Astrocyte (in vitro differentiated cells and primary cell): ENCODE data around the gene ACACB. TPM values are rescaled to one million over a fixed set of nuclear protein-coding genes. Genes with fewer than 3 reads are reported as not detected.

Source experiments
- DNase-seq: peaks from one replicate; pipeline ENCODE4 v3.0.0-alpha.2; 2010; ENCODE audit warnings: low read depth
- FAIRE-seq: peaks from 2 replicates; lab custom pipeline; 2011; peaks lifted over from hg19 to GRCh38; lab: Jason Lieb, UNC
- H2AFZ ChIP-seq: 2 replicates; pipeline ENCODE4 v1.6.0; 2012; ENCODE audit warnings: low read depth, low read length, inconsistent platforms
- H3K27ac ChIP-seq: 2 replicates; pipeline ENCODE4 v1.5.1; 2011; ENCODE audit warnings: low read depth, low read length, inconsistent platforms
- H3K27me3 ChIP-seq: 2 replicates; pipeline ENCODE4 v1.6.0; 2011; ENCODE audit warnings: low read length, inconsistent platforms; ENCODE audit not compliant: insufficient read depth
- H3K36me3 ChIP-seq: 2 replicates; pipeline ENCODE4 v1.5.1; 2011; ENCODE audit warnings: low read length, inconsistent platforms; ENCODE audit not compliant: insufficient read depth
- H3K4me1 ChIP-seq: 2 replicates; pipeline ENCODE4 v1.5.1; 2011; ENCODE audit warnings: low read length, inconsistent platforms; ENCODE audit not compliant: insufficient read depth
- H3K4me2 ChIP-seq: 2 replicates; pipeline ENCODE4 v1.6.0; 2012; ENCODE audit warnings: low read length, inconsistent platforms
- H3K4me3 ChIP-seq: 2 replicates; pipeline ENCODE4 v1.5.1; 2011; ENCODE audit warnings: low read depth, mild to moderate bottlenecking, low read length, inconsistent platforms; ENCODE audit not compliant: insufficient read depth
- H3K79me2 ChIP-seq: 2 replicates; pipeline ENCODE4 v1.6.0; 2012; ENCODE audit warnings: mild to moderate bottlenecking, low read length, inconsistent platforms; ENCODE audit not compliant: insufficient read depth
- H3K9ac ChIP-seq: 2 replicates; pipeline ENCODE4 v1.6.0; 2012; ENCODE audit warnings: mild to moderate bottlenecking, low read length, inconsistent platforms
- H3K9me3 ChIP-seq: 2 replicates; pipeline ENCODE4 v1.5.1; 2012; ENCODE audit warnings: low read depth, mild to moderate bottlenecking, low read length, inconsistent platforms; ENCODE audit not compliant: insufficient read depth
- H4K20me1 ChIP-seq: 2 replicates; pipeline ENCODE4 v1.6.0; 2012; ENCODE audit warnings: low read length, inconsistent platforms; ENCODE audit not compliant: insufficient read depth
- H3K27ac Mint-ChIP-seq: one replicate; pipeline ENCODE4 v1.8.0; 2021; ENCODE audit warnings: mild to moderate bottlenecking, mixed read lengths; ENCODE audit not compliant: unreplicated experiment
- H3K27me3 Mint-ChIP-seq: one replicate; pipeline ENCODE4 v1.8.0; 2021; ENCODE audit warnings: low read depth, mixed read lengths; ENCODE audit not compliant: unreplicated experiment
- H3K36me3 Mint-ChIP-seq: one replicate; pipeline ENCODE4 v1.8.0; 2021; ENCODE audit warnings: low read depth, mixed read lengths; ENCODE audit not compliant: unreplicated experiment
- H3K4me1 Mint-ChIP-seq: one replicate; pipeline ENCODE4 v1.8.0; 2021; ENCODE audit warnings: low read depth, mixed read lengths; ENCODE audit not compliant: unreplicated experiment
- H3K4me3 Mint-ChIP-seq: one replicate; pipeline ENCODE4 v1.8.0; 2021; ENCODE audit warnings: mild to moderate bottlenecking, moderate library complexity, mixed read lengths; ENCODE audit not compliant: unreplicated experiment
- H3K9me3 Mint-ChIP-seq: one replicate; pipeline ENCODE4 v1.8.0; 2021; ENCODE audit warnings: mild to moderate bottlenecking, mixed read lengths; ENCODE audit not compliant: unreplicated experiment
- CTCF ChIP-seq: IDR thresholded peaks from 2 replicates; pipeline ENCODE4 v1.5.1; 2011; ENCODE audit warnings: low read depth, mild to moderate bottlenecking, inconsistent platforms, low read length, moderate library complexity; ENCODE audit not compliant: insufficient read depth
- EZH2 ChIP-seq: IDR thresholded peaks from 2 replicates; pipeline ENCODE4 v1.6.1; 2012; ENCODE audit warnings: mild to moderate bottlenecking, low read length, inconsistent platforms; ENCODE audit not compliant: insufficient read depth
- total RNA-seq: library from RNA; stranded (reverse); gene quantifications from 2 replicates; pipeline ENCODE4 v1.2.1, GENCODE V29; 2021

ACACB gene
- total RNA-seq, 1 donor from 2014 or later = 3.9 TPM

- no peaks in the 10 kb centered on the region for H3K27me3 ChIP-seq
- H3K9ac ChIP-seq = no peak overlapping the region
- FAIRE-seq (no peak), DNase-seq (no peak)
- H3K27ac Mint-ChIP-seq = no peak overlapping the region
- H3K4me1 Mint-ChIP-seq = no peaks in the 10 kb centered on the region
- peaks cover 9% of the 10 kb centered on the region for H3K4me1 ChIP-seq
- no peak overlapping the region for H3K4me3 Mint-ChIP-seq
- H3K9me3 Mint-ChIP-seq = no peaks in the 10 kb centered on the region
- H3K36me3 ChIP-seq = no peaks in the 10 kb centered on the region
- no peaks in the 10 kb centered on the region for H3K36me3 Mint-ChIP-seq
- no peak overlapping the region for H3K4me2 ChIP-seq
- no peak overlapping the region for H3K27ac ChIP-seq
- peaks cover 6% of the 10 kb centered on the region for H3K27me3 Mint-ChIP-seq
- H4K20me1 ChIP-seq = peaks cover 2% of the 10 kb centered on the region
- H3K4me3 ChIP-seq = no peak overlapping the region
- no peak overlapping the region for H2AFZ ChIP-seq
- no peaks in the 10 kb centered on the region for H3K79me2 ChIP-seq
- no peaks in the 10 kb centered on the region for H3K9me3 ChIP-seq
- TF ChIP-seq EZH2 (no peak), CTCF (no peak)
Measured at GRCh38 chr12:109156036-109156435, 39.6 kb downstream of the ACACB start.

GRCh38 chr12:109156586-109156985 is 40.2 kb downstream of the ACACB start:
- peaks cover 6% of the 10 kb centered on the region for H3K27me3 Mint-ChIP-seq
- peaks cover 9% of the 10 kb centered on the region for H3K4me1 ChIP-seq
- H3K4me2 ChIP-seq = no peak overlapping the region
- TF ChIP-seq EZH2 = no peak
- no peak for TF ChIP-seq CTCF
- no peaks in the 10 kb centered on the region for H3K27me3 ChIP-seq
- no peaks in the 10 kb centered on the region for H3K79me2 ChIP-seq
- H2AFZ ChIP-seq = no peak overlapping the region
- DNase-seq (no peak), FAIRE-seq (no peak)
- no peak overlapping the region for H3K4me3 ChIP-seq
- H3K4me1 Mint-ChIP-seq = no peaks in the 10 kb centered on the region
- H4K20me1 ChIP-seq = peaks cover 2% of the 10 kb centered on the region
- H3K9me3 Mint-ChIP-seq = no peaks in the 10 kb centered on the region
- no peaks in the 10 kb centered on the region for H3K36me3 ChIP-seq
- no peaks in the 10 kb centered on the region for H3K36me3 Mint-ChIP-seq
- H3K9me3 ChIP-seq = no peaks in the 10 kb centered on the region
- H3K4me3 Mint-ChIP-seq = no peak overlapping the region
- H3K27ac ChIP-seq = no peak overlapping the region
- no peak overlapping the region for H3K27ac Mint-ChIP-seq
- H3K9ac ChIP-seq = no peak overlapping the region

- H3K4me2 ChIP-seq = no peak overlapping the region
- peaks cover 2% of the 10 kb centered on the region for H4K20me1 ChIP-seq
- no peak for TF ChIP-seq EZH2
- no peak for TF ChIP-seq CTCF
- H2AFZ ChIP-seq = no peak overlapping the region
- no peak for FAIRE-seq
- H3K4me3 ChIP-seq = no peak overlapping the region
- Mint-ChIP-seq H3K9me3 (no peaks in the 10 kb centered on the region), H3K36me3 (no peaks in the 10 kb centered on the region), H3K27ac (no peak overlapping the region), H3K4me3 (no peak overlapping the region), H3K4me1 (no peaks in the 10 kb centered on the region), H3K27me3 (peaks cover 3% of the 10 kb centered on the region)
- H3K27me3 ChIP-seq = no peaks in the 10 kb centered on the region
- no peaks in the 10 kb centered on the region for H3K79me2 ChIP-seq
- peaks cover 9% of the 10 kb centered on the region for H3K4me1 ChIP-seq
- H3K9ac ChIP-seq = no peak overlapping the region
- no peaks in the 10 kb centered on the region for H3K36me3 ChIP-seq
- H3K9me3 ChIP-seq = no peaks in the 10 kb centered on the region
- DNase-seq = no peak
- no peak overlapping the region for H3K27ac ChIP-seq
Measured at GRCh38 chr12:109157986-109158385, 41.6 kb downstream of the ACACB start.
